Fibroblast of lung (primary cell): ENCODE measurements around the gene RANBP9.

Experiments
- EZH2 ChIP-seq: IDR thresholded peaks from 2 replicates; pipeline ENCODE4 v1.5.1; 2012; ENCODE audit warnings: low read length, control low read depth, mild to moderate bottlenecking; ENCODE audit errors: missing control alignments
- TF ChIP-seq, protein P1 (sequence below), 2 donors: IDR thresholded peaks in 1 of 2; conservative IDR thresholded peaks in 1 of 2; 1 replicate in 1 of 2; 2 replicates in 1 of 2; pipeline ENCODE4 v1.5.1; 2011 to 2012; ENCODE audit warnings: low read length in 2 of 2, control low read depth in 1 of 2, inconsistent platforms in 1 of 2, low read depth in 1 of 2, mild to moderate bottlenecking in 1 of 2

DNA sequence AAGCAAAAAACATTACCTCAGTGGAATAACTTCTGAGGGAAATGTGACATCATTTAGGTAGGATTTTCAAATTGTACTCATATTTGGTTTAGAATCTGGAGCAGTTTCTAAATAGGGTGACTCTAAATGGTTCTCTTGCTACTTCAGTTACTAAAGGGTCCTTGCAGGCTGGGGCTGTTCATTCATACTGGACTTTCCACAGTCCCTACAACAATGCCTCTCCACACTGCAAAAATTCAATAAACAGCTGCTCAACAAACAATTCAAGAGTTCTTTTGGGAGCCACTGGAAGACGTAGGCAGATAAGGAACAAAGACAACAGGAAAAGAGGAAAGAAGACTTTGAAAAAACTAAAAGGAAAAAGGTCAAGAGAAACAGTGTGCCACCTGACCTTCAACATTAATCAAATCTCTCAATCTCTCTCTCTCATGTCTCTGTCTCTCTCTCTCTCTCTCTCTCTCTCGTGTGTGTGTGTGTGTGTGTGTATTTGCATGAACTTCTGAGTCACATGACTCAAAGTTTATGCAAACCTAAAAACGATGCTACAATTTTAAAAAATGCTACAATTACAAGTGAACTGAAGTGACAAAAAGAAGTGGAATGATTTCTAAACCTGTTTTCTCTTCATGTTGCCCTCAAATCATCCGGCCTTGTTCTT lies 82.0 kb downstream of the RANBP9 start:
- TF ChIP-seq, protein P1, sequence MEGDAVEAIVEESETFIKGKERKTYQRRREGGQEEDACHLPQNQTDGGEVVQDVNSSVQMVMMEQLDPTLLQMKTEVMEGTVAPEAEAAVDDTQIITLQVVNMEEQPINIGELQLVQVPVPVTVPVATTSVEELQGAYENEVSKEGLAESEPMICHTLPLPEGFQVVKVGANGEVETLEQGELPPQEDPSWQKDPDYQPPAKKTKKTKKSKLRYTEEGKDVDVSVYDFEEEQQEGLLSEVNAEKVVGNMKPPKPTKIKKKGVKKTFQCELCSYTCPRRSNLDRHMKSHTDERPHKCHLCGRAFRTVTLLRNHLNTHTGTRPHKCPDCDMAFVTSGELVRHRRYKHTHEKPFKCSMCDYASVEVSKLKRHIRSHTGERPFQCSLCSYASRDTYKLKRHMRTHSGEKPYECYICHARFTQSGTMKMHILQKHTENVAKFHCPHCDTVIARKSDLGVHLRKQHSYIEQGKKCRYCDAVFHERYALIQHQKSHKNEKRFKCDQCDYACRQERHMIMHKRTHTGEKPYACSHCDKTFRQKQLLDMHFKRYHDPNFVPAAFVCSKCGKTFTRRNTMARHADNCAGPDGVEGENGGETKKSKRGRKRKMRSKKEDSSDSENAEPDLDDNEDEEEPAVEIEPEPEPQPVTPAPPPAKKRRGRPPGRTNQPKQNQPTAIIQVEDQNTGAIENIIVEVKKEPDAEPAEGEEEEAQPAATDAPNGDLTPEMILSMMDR (conservative IDR thresholded peaks at IDR 0.05 in 1 of 2, IDR thresholded peaks at IDR 0.05 in 1 of 2; ENCODE audit: low read depth in 1 of 2, low read length in 2 of 2) = no peak
- TF ChIP-seq EZH2 = no peak
